Measurements from ENCODE around the gene NCAPD3. TPM values are rescaled to one million over a fixed set of nuclear protein-coding genes. Genes with fewer than 3 reads are reported as not detected.

NCAPD3 gene
- total and polyA plus RNA-seq, 2 of the 13 experiments (the other 11 are each of a cell fraction or from before 2014, with no cell fraction given), result 20.7 to 25.6 TPM

GRCh38 chr11:134157451-134157850 lies 66.3 kb downstream of the NCAPD3 start (continued):
- TF ChIP-seq, protein P1, sequence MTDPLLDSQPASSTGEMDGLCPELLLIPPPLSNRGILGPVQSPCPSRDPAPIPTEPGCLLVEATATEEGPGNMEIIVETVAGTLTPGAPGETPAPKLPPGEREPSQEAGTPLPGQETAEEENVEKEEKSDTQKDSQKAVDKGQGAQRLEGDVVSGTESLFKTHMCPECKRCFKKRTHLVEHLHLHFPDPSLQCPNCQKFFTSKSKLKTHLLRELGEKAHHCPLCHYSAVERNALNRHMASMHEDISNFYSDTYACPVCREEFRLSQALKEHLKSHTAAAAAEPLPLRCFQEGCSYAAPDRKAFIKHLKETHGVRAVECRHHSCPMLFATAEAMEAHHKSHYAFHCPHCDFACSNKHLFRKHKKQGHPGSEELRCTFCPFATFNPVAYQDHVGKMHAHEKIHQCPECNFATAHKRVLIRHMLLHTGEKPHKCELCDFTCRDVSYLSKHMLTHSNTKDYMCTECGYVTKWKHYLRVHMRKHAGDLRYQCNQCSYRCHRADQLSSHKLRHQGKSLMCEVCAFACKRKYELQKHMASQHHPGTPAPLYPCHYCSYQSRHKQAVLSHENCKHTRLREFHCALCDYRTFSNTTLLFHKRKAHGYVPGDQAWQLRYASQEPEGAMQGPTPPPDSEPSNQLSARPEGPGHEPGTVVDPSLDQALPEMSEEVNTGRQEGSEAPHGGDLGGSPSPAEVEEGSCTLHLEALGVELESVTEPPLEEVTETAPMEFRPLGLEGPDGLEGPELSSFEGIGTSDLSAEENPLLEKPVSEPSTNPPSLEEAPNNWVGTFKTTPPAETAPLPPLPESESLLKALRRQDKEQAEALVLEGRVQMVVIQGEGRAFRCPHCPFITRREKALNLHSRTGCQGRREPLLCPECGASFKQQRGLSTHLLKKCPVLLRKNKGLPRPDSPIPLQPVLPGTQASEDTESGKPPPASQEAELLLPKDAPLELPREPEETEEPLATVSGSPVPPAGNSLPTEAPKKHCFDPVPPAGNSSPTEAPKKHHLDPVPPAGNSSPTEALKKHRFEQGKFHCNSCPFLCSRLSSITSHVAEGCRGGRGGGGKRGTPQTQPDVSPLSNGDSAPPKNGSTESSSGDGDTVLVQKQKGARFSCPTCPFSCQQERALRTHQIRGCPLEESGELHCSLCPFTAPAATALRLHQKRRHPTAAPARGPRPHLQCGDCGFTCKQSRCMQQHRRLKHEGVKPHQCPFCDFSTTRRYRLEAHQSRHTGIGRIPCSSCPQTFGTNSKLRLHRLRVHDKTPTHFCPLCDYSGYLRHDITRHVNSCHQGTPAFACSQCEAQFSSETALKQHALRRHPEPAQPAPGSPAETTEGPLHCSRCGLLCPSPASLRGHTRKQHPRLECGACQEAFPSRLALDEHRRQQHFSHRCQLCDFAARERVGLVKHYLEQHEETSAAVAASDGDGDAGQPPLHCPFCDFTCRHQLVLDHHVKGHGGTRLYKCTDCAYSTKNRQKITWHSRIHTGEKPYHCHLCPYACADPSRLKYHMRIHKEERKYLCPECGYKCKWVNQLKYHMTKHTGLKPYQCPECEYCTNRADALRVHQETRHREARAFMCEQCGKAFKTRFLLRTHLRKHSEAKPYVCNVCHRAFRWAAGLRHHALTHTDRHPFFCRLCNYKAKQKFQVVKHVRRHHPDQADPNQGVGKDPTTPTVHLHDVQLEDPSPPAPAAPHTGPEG (CRISPR knock-in tag; IDR thresholded peaks at IDR 0.05), result no peak
- TF ChIP-seq HDAC6 (IDR thresholded peaks at IDR 0.05; ENCODE audit: low read depth, low read length) (no peak), RFX1 (IDR thresholded peaks at IDR 0.05) (no peak), BCL6 (CRISPR knock-in tag; IDR thresholded peaks at IDR 0.05) (no peak), SIX1 (CRISPR knock-in tag; IDR thresholded peaks at IDR 0.05; ENCODE audit: borderline replicate concordance) (no peak), PHF20 (CRISPR knock-in tag; IDR thresholded peaks at IDR 0.05) (no peak), ZNF263 (CRISPR knock-in tag; IDR thresholded peaks at IDR 0.05) (no peak)
